GM23338 (cell line): ENCODE data around the gene GJB4. TPM values are rescaled to one million over a fixed set of nuclear protein-coding genes. Genes with fewer than 3 reads are reported as not detected.
A peak's percentile ranks its signal among the peaks of the same experiment; 100 is the strongest.
"Not testable (repeated sequence)": the region's sequence is repeated elsewhere in the genome, so short reads cannot be mapped to it uniquely, and the experiment has no call there.

Experiments used
- ATAC-seq: fragments of 200-7000 bp; cut with Tn5 transposase; 3 replicates; pipeline ENCODE4 v1.9.1; 2020
- DNase-seq: peaks from one replicate; pipeline ENCODE4 v3.0.0-alpha.2; 2015; ENCODE audit warnings: low spot score
- H2AFZ ChIP-seq: fragments of 200-600 bp; sonication (generic); 2 replicates; pipeline ENCODE4 v1.8.0; 2016; ENCODE audit warnings: antibody characterized with exemption, mild to moderate bottlenecking, moderate library complexity
- H3F3A ChIP-seq: fragments of 200-600 bp; sonication (generic); replicated peaks from 2 replicates; pipeline ENCODE4 v1.8.0; 2017; ENCODE audit warnings: antibody characterized with exemption, mixed run types, low read depth
- H3K27ac ChIP-seq: fragments of 200-600 bp; sonication (generic); 2 replicates; pipeline ENCODE4 v1.6.1; 2016; ENCODE audit warnings: low read depth
- H3K27me3 ChIP-seq: fragments of 200-600 bp; sonication (generic); 2 replicates; pipeline ENCODE4 v1.8.0; 2016; ENCODE audit warnings: mild to moderate bottlenecking, mixed run types, moderate library complexity; ENCODE audit not compliant: insufficient read depth
- H3K36me3 ChIP-seq: fragments of 200-600 bp; sonication (generic); 2 replicates; pipeline ENCODE4 v1.8.0; 2016; ENCODE audit warnings: mild to moderate bottlenecking; ENCODE audit not compliant: insufficient read depth
- H3K4me1 ChIP-seq: fragments of 200-600 bp; sonication (generic); 2 replicates; pipeline ENCODE4 v1.8.0; 2016; ENCODE audit warnings: mild to moderate bottlenecking, moderate library complexity; ENCODE audit not compliant: insufficient read depth
- H3K4me2 ChIP-seq: fragments of 200-600 bp; sonication (generic); 2 replicates; pipeline ENCODE4 v1.7.1; 2017; ENCODE audit warnings: mixed run types
- H3K4me3 ChIP-seq: fragments of 200-600 bp; sonication (generic); 2 replicates; pipeline ENCODE4 v1.6.1; 2016; ENCODE audit warnings: mixed run types
- H3K79me2 ChIP-seq: fragments of 200-600 bp; sonication (generic); replicated peaks from 2 replicates; pipeline ENCODE4 v1.8.0; 2017; ENCODE audit warnings: mild to moderate bottlenecking; ENCODE audit not compliant: insufficient read depth
- H3K9me2 ChIP-seq: fragments of 200-600 bp; sonication (generic); 2 replicates; pipeline ENCODE4 v1.8.0; 2017; ENCODE audit not compliant: insufficient read depth
- H4K20me1 ChIP-seq: fragments of 200-600 bp; sonication (generic); replicated peaks from 2 replicates; pipeline ENCODE4 v1.8.0; 2017; ENCODE audit warnings: mild to moderate bottlenecking; ENCODE audit not compliant: insufficient read depth
- H3K27ac Mint-ChIP-seq: 2 replicates; pipeline ENCODE4 v1.8.0; 2020; ENCODE audit warnings: inconsistent platforms, mild to moderate bottlenecking, moderate library complexity, mixed read lengths
- H3K27me3 Mint-ChIP-seq: 3 replicates; pipeline ENCODE4 v1.8.0; 2022; ENCODE audit warnings: low read depth, mild to moderate bottlenecking, moderate library complexity, mixed read lengths, inconsistent platforms; ENCODE audit not compliant: insufficient read depth, poor library complexity
- H3K36me3 Mint-ChIP-seq: 3 replicates; pipeline ENCODE4 v1.8.0; 2021; ENCODE audit warnings: low read depth, mild to moderate bottlenecking, inconsistent platforms, moderate library complexity, mixed read lengths
- H3K4me1 Mint-ChIP-seq: 3 replicates; pipeline ENCODE4 v1.8.0; 2020; ENCODE audit warnings: mild to moderate bottlenecking, inconsistent platforms, mixed read lengths
- H3K4me3 Mint-ChIP-seq: 3 replicates; pipeline ENCODE4 v1.8.0; 2021; ENCODE audit warnings: moderate library complexity, mild to moderate bottlenecking, inconsistent platforms, mixed read lengths
- H3K9me3 Mint-ChIP-seq: 3 replicates; pipeline ENCODE4 v1.8.0; 2020; ENCODE audit warnings: moderate library complexity, mild to moderate bottlenecking, inconsistent platforms, mixed read lengths
- ETS1 ChIP-seq: IDR thresholded peaks from 2 replicates; pipeline ENCODE4 v1.6.1; 2016; ENCODE audit warnings: antibody characterized with exemption
- NANOG ChIP-seq: IDR thresholded peaks from 2 replicates; pipeline ENCODE4 v1.6.1; 2016; ENCODE audit warnings: antibody characterized with exemption, borderline replicate concordance
- REST ChIP-seq: IDR thresholded peaks from one replicate; pipeline ENCODE4 v1.6.1; 2018; ENCODE audit warnings: antibody characterized with exemption; ENCODE audit not compliant: unreplicated experiment
- ZNF114 ChIP-seq: fragments of 250-450 bp; sonication (Bioruptor Pico); IDR thresholded peaks from 2 replicates; pipeline ENCODE4 v1.5.0; 2020; ENCODE audit warnings: mild to moderate bottlenecking, moderate library complexity
- ZNF462 ChIP-seq: fragments of 250-450 bp; sonication (Bioruptor Pico); IDR thresholded peaks from 2 replicates; pipeline ENCODE4 v1.5.0; 2020; ENCODE audit warnings: mild to moderate bottlenecking, moderate library complexity
- polyA plus RNA-seq: library from polyadenylated mRNA; unstranded; fragments of >200 nt; fragmentation: Nextera tagmentation; extraction: Ambion mirVana; gene quantifications from 2 replicates; pipeline ENCODE4 v1.2.1, GENCODE V29; 2016
- total RNA-seq: library from RNA; depleted of rRNA; stranded (reverse); fragments of >200 nt; shearing (Covaris generic); gene quantifications from 2 replicates; pipeline ENCODE4 v1.2.3, GENCODE V29; 2014

Gene GJB4
- total and polyA plus RNA-seq, 2 experiments from 2014 or later = 0.07 TPM; not detected in 1

DNA sequence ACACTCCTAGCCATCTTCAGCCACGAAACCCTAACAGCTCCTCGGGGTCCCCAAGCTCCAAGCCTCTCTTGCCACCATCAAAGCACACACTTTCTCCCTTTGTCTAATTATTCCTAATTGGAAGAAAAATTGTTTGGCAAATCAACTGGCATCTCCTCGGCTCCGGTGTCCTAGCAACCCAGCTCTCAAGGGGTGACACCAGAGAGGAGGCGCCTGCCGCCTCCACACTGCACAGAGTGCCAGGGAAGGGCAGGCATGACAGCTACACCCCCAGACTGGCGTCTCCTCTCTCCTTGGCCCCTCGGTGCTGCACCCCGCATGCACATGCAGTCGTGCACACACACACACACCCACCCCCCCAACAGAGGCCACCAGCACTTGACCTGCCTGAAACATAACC, 22.8 kb upstream of the GJB4 start (continued):
- no peak for TF ChIP-seq ZNF462 (CRISPR knock-in tag)
- TF ChIP-seq ZNF114 = no peak
- no peak for TF ChIP-seq REST
- no peak for TF ChIP-seq ETS1
- no peak for TF ChIP-seq NANOG

GRCh38 chr1:34737236-34737635, 22.3 kb upstream of the GJB4 start:
- not testable (repeated sequence) for H3K4me2 ChIP-seq, DNase-seq, H3K27ac ChIP-seq, H3K36me3 ChIP-seq, H3F3A ChIP-seq, H3K4me3 ChIP-seq, ATAC-seq, H3K36me3 Mint-ChIP-seq, H3K4me1 ChIP-seq, H3K4me3 Mint-ChIP-seq, H3K9me2 ChIP-seq, H3K27me3 Mint-ChIP-seq, H4K20me1 ChIP-seq, H3K79me2 ChIP-seq, H3K27me3 ChIP-seq, H3K9me3 Mint-ChIP-seq, H3K27ac Mint-ChIP-seq
- peaks cover 16% of the 10 kb centered on the region for H3K4me1 Mint-ChIP-seq
- peak overlapping the region; percentile 59; the same call in 1 of the 2 replicates for H2AFZ ChIP-seq
